T-helper 2 cell (primary cell): ENCODE results near the gene ARHGEF10L.
"Not testable (repeated sequence)": the region's sequence is repeated elsewhere in the genome, so short reads cannot be mapped to it uniquely, and the experiment has no call there.

Source experiments
- DNase-seq, 5 experiments: peaks; one replicate each; pipeline versions ENCODE4 v3.0.0 to v3.0.0-alpha.2; 2012 to 2022
- total RNA-seq, 2 donors: gene quantifications; one replicate each; lab custom pipeline; 2026; lab: John Stamatoyannopoulos, UW

ARHGEF10L gene
- total RNA-seq = 0 to 0.54 reads per million in 2 donors

- DNase-seq = no peak
Measured at GRCh38 chr1:17539477-17540254, at the start of gene ARHGEF10L. ARHGEF10L (plus strand) TSS chr1:17539698; CDS start chr1:17580596, 40,898 bp downstream.

GRCh38 chr1:17489768-17490417, 49.6 kb upstream of the ARHGEF10L start:
- DNase-seq = not testable (repeated sequence)

- DNase-seq = not testable (repeated sequence)
Measured at GRCh38 chr1:17490667-17491066, 48.8 kb upstream of the ARHGEF10L start.

- peak; percentile 3 to 55 (median 34) for DNase-seq
Measured at GRCh38 chr1:17494114-17494729, 45.3 kb upstream of the ARHGEF10L start.

- no peak for DNase-seq
Measured at GRCh38 chr1:17496419-17496818, 43.1 kb upstream of the ARHGEF10L start.

GRCh38 chr1:17498214-17498613, 41.3 kb upstream of the ARHGEF10L start:
- DNase-seq = no peak

GRCh38 chr1:17502326-17502778, 37.1 kb upstream of the ARHGEF10L start:
- peak in 2 of 5 experiments; percentile 10 to 51 for DNase-seq

GRCh38 chr1:17503146-17503545, 36.4 kb upstream of the ARHGEF10L start:
- no peak for DNase-seq

GRCh38 chr1:17507200-17507599, 32.3 kb upstream of the ARHGEF10L start:
- not testable (repeated sequence) for DNase-seq

- DNase-seq = no peak
Measured at GRCh38 chr1:17507915-17508314, 31.6 kb upstream of the ARHGEF10L start.

- DNase-seq = no peak
Measured at GRCh38 chr1:17509363-17509762, 30.1 kb upstream of the ARHGEF10L start.

GRCh38 chr1:17510138-17510537, 29.4 kb upstream of the ARHGEF10L start:
- DNase-seq = no peak

- no peak for DNase-seq
Measured at GRCh38 chr1:17511188-17511587, 28.3 kb upstream of the ARHGEF10L start.

- no peak for DNase-seq
Measured at GRCh38 chr1:17513131-17513530, 26.4 kb upstream of the ARHGEF10L start.

GRCh38 chr1:17514776-17515175, 24.7 kb upstream of the ARHGEF10L start:
- no peak for DNase-seq

GRCh38 chr1:17515902-17516301, 23.6 kb upstream of the ARHGEF10L start:
- DNase-seq = no peak

GRCh38 chr1:17516303-17517214, 22.9 kb upstream of the ARHGEF10L start:
- no peak for DNase-seq

GRCh38 chr1:17520041-17520440, 19.5 kb upstream of the ARHGEF10L start:
- no peak for DNase-seq

GRCh38 chr1:17520473-17521319, 18.8 kb upstream of the ARHGEF10L start:
- DNase-seq = no peak

GRCh38 chr1:17521946-17522612, 17.4 kb upstream of the ARHGEF10L start:
- no peak for DNase-seq
